Right lobe of liver (tissue), 4 donors: ENCODE results near the gene PITPNM2.

Source experiments
- POLR2A ChIP-seq: fragments of 450-650 bp; IDR thresholded peaks from one replicate; pipeline ENCODE4 v1.6.1; 2017; ENCODE audit warnings: antibody characterized with exemption, mild to moderate bottlenecking
- TF ChIP-seq, protein P1 (sequence below), 4 donors: fragments of 200-600 bp in 3 of 4; fragments of 450-650 bp in 1 of 4; IDR thresholded peaks; one replicate each; pipeline versions ENCODE4 v1.5.1 to v1.8.0; 2016 to 2022; ENCODE audit warnings: antibody characterized with exemption in 4 of 4, mild to moderate bottlenecking in 2 of 4
- donor health status: DM: no; HTN: no; CAD: no.
- donor health status: DM: no; HTN: no; CAD: no.
- donor health status: DM: no; HTN: yes; CAD: no.

GRCh38 chr12:123150744-123151456 lies at the start of gene PITPNM2:
- TF ChIP-seq, protein P1, sequence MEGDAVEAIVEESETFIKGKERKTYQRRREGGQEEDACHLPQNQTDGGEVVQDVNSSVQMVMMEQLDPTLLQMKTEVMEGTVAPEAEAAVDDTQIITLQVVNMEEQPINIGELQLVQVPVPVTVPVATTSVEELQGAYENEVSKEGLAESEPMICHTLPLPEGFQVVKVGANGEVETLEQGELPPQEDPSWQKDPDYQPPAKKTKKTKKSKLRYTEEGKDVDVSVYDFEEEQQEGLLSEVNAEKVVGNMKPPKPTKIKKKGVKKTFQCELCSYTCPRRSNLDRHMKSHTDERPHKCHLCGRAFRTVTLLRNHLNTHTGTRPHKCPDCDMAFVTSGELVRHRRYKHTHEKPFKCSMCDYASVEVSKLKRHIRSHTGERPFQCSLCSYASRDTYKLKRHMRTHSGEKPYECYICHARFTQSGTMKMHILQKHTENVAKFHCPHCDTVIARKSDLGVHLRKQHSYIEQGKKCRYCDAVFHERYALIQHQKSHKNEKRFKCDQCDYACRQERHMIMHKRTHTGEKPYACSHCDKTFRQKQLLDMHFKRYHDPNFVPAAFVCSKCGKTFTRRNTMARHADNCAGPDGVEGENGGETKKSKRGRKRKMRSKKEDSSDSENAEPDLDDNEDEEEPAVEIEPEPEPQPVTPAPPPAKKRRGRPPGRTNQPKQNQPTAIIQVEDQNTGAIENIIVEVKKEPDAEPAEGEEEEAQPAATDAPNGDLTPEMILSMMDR (IDR thresholded peaks at IDR 0.05) = peak in 2 of 4 donors; percentile 37 to 54
- peak; percentile 16 for TF ChIP-seq POLR2A
